Breast epithelium (tissue), 4 donors: Measurements from ENCODE around the gene STAT1. TPM values are rescaled to one million over a fixed set of nuclear protein-coding genes. Genes with fewer than 3 reads are reported as not detected.

Experiments
- DNase-seq, 2 donors: peaks; one replicate each; pipeline ENCODE4 v3.0.0-alpha.2; 2019; ENCODE audit warnings: low spot score in 2 of 2
- H3K27ac ChIP-seq, 2 donors: fragments of 200-600 bp; sonication (generic) in 1 of 2; one replicate each; pipeline ENCODE4 v1.5.1; 2016 to 2019; ENCODE audit warnings: mild to moderate bottlenecking in 1 of 2
- H3K27me3 ChIP-seq, 2 donors: fragments of 200-600 bp; sonication (generic) in 1 of 2; one replicate each; pipeline versions ENCODE4 v1.5.1 to v1.6.0; 2017 to 2019; ENCODE audit warnings: control low read depth in 1 of 2, mild to moderate bottlenecking in 1 of 2
- H3K36me3 ChIP-seq: fragments of 200-600 bp; one replicate; pipeline ENCODE4 v1.5.1; 2019
- H3K4me1 ChIP-seq, 2 donors: fragments of 200-600 bp; sonication (generic); one replicate each; pipeline ENCODE4 v1.5.1; 2016 to 2019; ENCODE audit warnings: control low read depth in 1 of 2
- H3K4me3 ChIP-seq, 3 donors: fragments of 200-600 bp; sonication (generic); 1 replicate in 2 of 3; 2 replicates in 1 of 3; pipeline ENCODE4 v1.5.1; 2016 to 2019; ENCODE audit warnings: mild to moderate bottlenecking in 3 of 3, moderate library complexity in 2 of 3
- H3K9me3 ChIP-seq, 2 donors: fragments of 200-600 bp; sonication (generic) in 1 of 2; one replicate each; pipeline ENCODE4 v1.5.1; 2016 to 2019; ENCODE audit warnings: control low read depth in 1 of 2
- CTCF ChIP-seq, 3 donors: fragments of 450-650 bp; IDR thresholded peaks; one replicate each; pipeline ENCODE4 v1.5.1; 2016 to 2017; ENCODE audit warnings: antibody characterized with exemption in 3 of 3, mild to moderate bottlenecking in 3 of 3, moderate library complexity in 3 of 3
- POLR2A ChIP-seq: fragments of 450-650 bp; IDR thresholded peaks from one replicate; pipeline ENCODE4 v1.6.1; 2016; ENCODE audit warnings: antibody characterized with exemption, mild to moderate bottlenecking, moderate library complexity
- POLR2AphosphoS5 ChIP-seq, 3 donors: sonication (generic); formaldehyde crosslinking; IDR thresholded peaks; one replicate each; pipeline ENCODE4 v1.6.1; 2017; ENCODE audit warnings: antibody characterized with exemption in 3 of 3
- intact Hi-C: fragments of 100-400 bp; cut with DNase I; formaldehyde crosslinking; loops from one replicate; pipeline ENCODE4 v1.15.1; 2023; ENCODE audit warnings: low total_unique reads
- total RNA-seq, 3 donors: library from RNA; depleted of rRNA; stranded (reverse); fragments of >200 nt; gene quantifications; one replicate each; pipeline ENCODE4 v1.1.0, GENCODE V29; 2016

Gene STAT1
- total RNA-seq, 3 donors from 2014 or later = 44.2 to 79.6 (median 59.4) TPM

GRCh38 chr2:191001032-191001431 is 12.9 kb downstream of the STAT1 start:
- Histone ChIP-seq H3K27ac (no peak overlapping the region), H3K4me1 (no peaks in the 10 kb centered on the region), H3K9me3 (no peaks in the 10 kb centered on the region), H3K36me3 (peaks cover 3% of the 10 kb centered on the region), H3K4me3 (no peak overlapping the region), H3K27me3 (no peaks in the 10 kb centered on the region)
- TF ChIP-seq POLR2A (no peak), CTCF (IDR thresholded peaks at IDR 0.05) (no peak), POLR2AphosphoS5 (IDR thresholded peaks at IDR 0.05) (no peak)
- no peak for DNase-seq
- intact Hi-C loops = no loop called here

- no peak for DNase-seq
- TF ChIP-seq CTCF (IDR thresholded peaks at IDR 0.05) = no peak
- no peak for TF ChIP-seq POLR2AphosphoS5 (IDR thresholded peaks at IDR 0.05)
- TF ChIP-seq POLR2A = no peak
- no peak overlapping the region for H3K27ac ChIP-seq
- intact Hi-C loops = no loop called here
- no peaks in the 10 kb centered on the region for H3K9me3 ChIP-seq
- H3K4me1 ChIP-seq = no peaks in the 10 kb centered on the region
- H3K27me3 ChIP-seq = no peaks in the 10 kb centered on the region
- H3K36me3 ChIP-seq = peaks cover 3% of the 10 kb centered on the region
- no peak overlapping the region for H3K4me3 ChIP-seq
Measured at GRCh38 chr2:190999949-191000665, 13.9 kb downstream of the STAT1 start.

GRCh38 chr2:190999058-190999457 is 14.9 kb downstream of the STAT1 start:
- DNase-seq = no peak
- no peak overlapping the region for H3K4me3 ChIP-seq
- peaks cover 5% of the 10 kb centered on the region for H3K36me3 ChIP-seq
- intact Hi-C loops = no loop called here
- H3K27me3 ChIP-seq = no peaks in the 10 kb centered on the region
- H3K4me1 ChIP-seq = no peaks in the 10 kb centered on the region
- no peak overlapping the region for H3K27ac ChIP-seq
- no peak for TF ChIP-seq CTCF (IDR thresholded peaks at IDR 0.05)
- TF ChIP-seq POLR2A = no peak
- TF ChIP-seq POLR2AphosphoS5 (IDR thresholded peaks at IDR 0.05) = no peak
- H3K9me3 ChIP-seq = no peaks in the 10 kb centered on the region

- H3K9me3 ChIP-seq = no peaks in the 10 kb centered on the region
- intact Hi-C loops = no loop called here
- H3K27ac ChIP-seq = no peak overlapping the region
- no peaks in the 10 kb centered on the region for H3K4me1 ChIP-seq
- peaks cover 3% of the 10 kb centered on the region for H3K36me3 ChIP-seq
- H3K4me3 ChIP-seq = no peak overlapping the region
- no peak for DNase-seq
- no peaks in the 10 kb centered on the region for H3K27me3 ChIP-seq
- no peak for TF ChIP-seq POLR2A
- no peak for TF ChIP-seq POLR2AphosphoS5 (IDR thresholded peaks at IDR 0.05)
- TF ChIP-seq CTCF (IDR thresholded peaks at IDR 0.05) = no peak
Measured at GRCh38 chr2:190997526-190998113, 16.4 kb downstream of the STAT1 start.

- TF ChIP-seq POLR2A = no peak
- no peak for TF ChIP-seq CTCF (IDR thresholded peaks at IDR 0.05)
- TF ChIP-seq POLR2AphosphoS5 (IDR thresholded peaks at IDR 0.05) = no peak
- Histone ChIP-seq H3K9me3 (no peaks in the 10 kb centered on the region), H3K4me1 (no peaks in the 10 kb centered on the region), H3K36me3 (peaks cover 3% of the 10 kb centered on the region), H3K27ac (no peak overlapping the region), H3K4me3 (no peak overlapping the region), H3K27me3 (no peaks in the 10 kb centered on the region)
- intact Hi-C loops = no loop called here
- no peak for DNase-seq
Measured at GRCh38 chr2:190996947-190997346, 17.0 kb downstream of the STAT1 start.
